Superior temporal gyrus (tissue), 1 donor: Measurements from ENCODE around the gene PIK3CD.
"Not testable (repeated sequence)": the region's sequence is repeated elsewhere in the genome, so short reads cannot be mapped to it uniquely, and the experiment has no call there.

ENCODE experiments used
- DNase-seq: peaks from one replicate; pipeline ENCODE4 v3.0.0-alpha.2; 2016; ENCODE audit errors: extremely low spot score

Gene PIK3CD

GRCh38 chr1:9733160-9733789, 81.7 kb downstream of the PIK3CD start:
- DNase-seq = no peak

- no peak for DNase-seq
Measured at GRCh38 chr1:9735800-9736199, 84.3 kb downstream of the PIK3CD start.

GRCh38 chr1:9736241-9736640, 84.7 kb downstream of the PIK3CD start:
- DNase-seq = no peak

- DNase-seq = peak; percentile 16
Measured at GRCh38 chr1:9737057-9737456, 85.5 kb downstream of the PIK3CD start.

GRCh38 chr1:9737671-9738070, 86.1 kb downstream of the PIK3CD start:
- DNase-seq = peak; percentile 13

GRCh38 chr1:9744106-9744799, 92.7 kb downstream of the PIK3CD start:
- no peak for DNase-seq

GRCh38 chr1:9746211-9746610, 94.7 kb downstream of the PIK3CD start:
- no peak for DNase-seq

GRCh38 chr1:9746651-9747050, 95.1 kb downstream of the PIK3CD start:
- no peak for DNase-seq

GRCh38 chr1:9748391-9748790, 96.9 kb downstream of the PIK3CD start:
- not testable (repeated sequence) for DNase-seq

GRCh38 chr1:9749361-9749760, 97.8 kb downstream of the PIK3CD start:
- no peak for DNase-seq

GRCh38 chr1:9751971-9752370, 100.4 kb downstream of the PIK3CD start:
- DNase-seq = no peak

GRCh38 chr1:9753121-9753531, 101.6 kb downstream of the PIK3CD start:
- no peak for DNase-seq

- DNase-seq = no peak
Measured at GRCh38 chr1:9755441-9755995, 104.0 kb downstream of the PIK3CD start.

GRCh38 chr1:9758559-9759121, 107.1 kb downstream of the PIK3CD start:
- peak; percentile 44 for DNase-seq

GRCh38 chr1:9759939-9760338, 108.4 kb downstream of the PIK3CD start:
- DNase-seq = no peak

GRCh38 chr1:9760824-9761223, 109.3 kb downstream of the PIK3CD start:
- no peak for DNase-seq

GRCh38 chr1:9761855-9762254, 110.3 kb downstream of the PIK3CD start:
- no peak for DNase-seq

- not testable (repeated sequence) for DNase-seq
Measured at GRCh38 chr1:9762446-9762845, 110.9 kb downstream of the PIK3CD start.

- DNase-seq = no peak
Measured at GRCh38 chr1:9763914-9764313, 112.4 kb downstream of the PIK3CD start.

GRCh38 chr1:9764550-9764949, 113.0 kb downstream of the PIK3CD start:
- DNase-seq = no peak

- peak; percentile 60 for DNase-seq
Measured at GRCh38 chr1:9766759-9767442, 115.4 kb downstream of the PIK3CD start.

- DNase-seq = no peak
Measured at GRCh38 chr1:9767964-9768668, 116.6 kb downstream of the PIK3CD start.
